ENCODE data around the gene ITGA6.

GRCh38 chr2:172403402-172403801 lies 24.0 kb upstream of the ITGA6 start:
- TF ChIP-seq POLR2A (IDR thresholded peaks at IDR 0.05) = no peak
- no peak for TF ChIP-seq CTCF (IDR thresholded peaks at IDR 0.05)

Measured in body of pancreas (tissue), 4 donors.